AG04449 (cell line): ENCODE results near the gene BMPR1B.

Source experiments
- CTCF ChIA-PET: fragments of 350-600 bp; formaldehyde crosslinking; extraction: SDS; loops from one replicate; lab custom pipeline; 2021; ENCODE audit warnings: antibody characterized with exemption; lab: Yijun Ruan, JAX
- POLR2A ChIA-PET: fragments of 400-600, 350-600 bp; formaldehyde crosslinking; extraction: SDS; loops from one replicate; lab custom pipeline; 2020; ENCODE audit warnings: antibody characterized with exemption, inconsistent platforms; lab: Yijun Ruan, JAX
- DNase-seq: peaks from one replicate; pipeline ENCODE4 v3.0.0-alpha.2; 2010; ENCODE audit warnings: low read depth, low spot score
- H3K4me3 ChIP-seq: 2 replicates; pipeline ENCODE4 v1.5.1; 2011; ENCODE audit warnings: low read depth, mild to moderate bottlenecking, control low read depth, low read length
- CTCF ChIP-seq: IDR thresholded peaks from one replicate; pipeline ENCODE4 v1.5.1; 2011; ENCODE audit warnings: mild to moderate bottlenecking, moderate library complexity, low read length, control low read depth, inconsistent platforms; ENCODE audit not compliant: insufficient read depth; ENCODE audit errors: missing control alignments

BMPR1B gene

GRCh38 chr4:94722270-94722669, 35.5 kb upstream of the BMPR1B start:
- ChIA-PET CTCF (interaction anchor here (1.7 kb wide), 1 partner anchor 10 kb away, joined by 6 read pairs; no protein-coding TSS in a partner anchor), POLR2A (no interaction called here)
- no peak for TF ChIP-seq CTCF
- no peak overlapping the region for H3K4me3 ChIP-seq
- no peak for DNase-seq

- POLR2A ChIA-PET: no interaction called here
Observed at GRCh38 chr4:94722748-94723147, 35.0 kb upstream of the BMPR1B start.

GRCh38 chr4:94724016-94724790, 33.6 kb upstream of the BMPR1B start:
- ChIA-PET POLR2A (no interaction called here), CTCF (interaction anchor here (0.9 to 1.2 kb wide), 2 partner anchors 8 to 272 kb away, joined by 3 to 4 read pairs; no protein-coding TSS in a partner anchor)

More at GRCh38 chr4:94722748-94723147, 35.0 kb upstream of the BMPR1B start:
- H3K4me3 ChIP-seq: no peak overlapping the region
- no peak for TF ChIP-seq CTCF
- CTCF ChIA-PET: interaction anchor here (1.7 kb wide), 1 partner anchor 10 kb away, joined by 6 read pairs; no protein-coding TSS in a partner anchor
- DNase-seq: no peak

GRCh38 chr4:94726524-94727123, 31.1 kb upstream of the BMPR1B start:
- TF ChIP-seq CTCF: no peak
- DNase-seq: no peak
- CTCF ChIA-PET: no interaction called here
- no peak overlapping the region for H3K4me3 ChIP-seq
- POLR2A ChIA-PET: no interaction called here

More at GRCh38 chr4:94724016-94724790, 33.6 kb upstream of the BMPR1B start:
- no peak for DNase-seq
- no peak for TF ChIP-seq CTCF
- no peak overlapping the region for H3K4me3 ChIP-seq

DNA sequence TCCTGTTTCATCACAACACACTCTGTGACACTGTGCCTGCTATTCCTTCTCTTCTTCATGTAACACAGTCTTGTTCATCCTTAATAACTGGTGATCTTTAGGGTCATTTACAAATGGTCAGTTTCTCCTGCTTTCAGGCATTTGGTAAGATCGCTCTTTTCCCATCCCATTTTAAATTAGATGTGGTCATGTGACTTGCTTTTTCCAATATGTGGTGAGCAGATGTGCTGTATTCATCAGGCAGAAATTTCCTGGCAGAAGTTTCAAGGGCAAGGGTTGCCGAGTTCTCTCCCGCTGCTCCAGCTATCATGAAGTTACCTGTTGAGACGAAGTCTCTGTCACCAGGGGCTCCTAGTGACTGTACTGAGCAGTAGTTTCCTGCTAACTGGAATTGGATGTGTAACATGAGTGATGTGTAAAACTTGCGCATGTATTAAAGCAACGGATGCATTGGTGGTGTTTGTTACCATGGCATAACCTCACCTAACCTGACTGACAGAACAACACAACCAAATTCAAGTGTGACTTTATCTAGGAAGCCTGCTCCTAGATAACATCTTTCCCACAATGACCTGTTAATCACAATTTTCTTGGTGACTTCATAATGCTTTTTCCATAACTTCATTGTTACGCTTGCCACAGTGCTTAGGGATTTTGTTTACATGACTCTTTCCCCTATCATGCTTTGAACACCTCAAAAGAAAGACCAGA, 29.5 kb upstream of the BMPR1B start:
- no peak for DNase-seq
- H3K4me3 ChIP-seq: no peak overlapping the region
- CTCF ChIA-PET: no interaction called here
- POLR2A ChIA-PET: no interaction called here
- no peak for TF ChIP-seq CTCF

GRCh38 chr4:94732358-94732698, 25.4 kb upstream of the BMPR1B start:
- DNase-seq: no peak
- ChIA-PET POLR2A (no interaction called here), CTCF (interaction anchor here (0.6 to 5.5 kb wide), 18 partner anchors 8 to 429 kb away, joined by 3 to 95 read pairs (median 5); no protein-coding TSS in a partner anchor)
- no peak overlapping the region for H3K4me3 ChIP-seq
- TF ChIP-seq CTCF: no peak
